Sigmoid colon (tissue), 7 donors: ENCODE results near the gene EVA1B. TPM values are rescaled to one million over a fixed set of nuclear protein-coding genes. Genes with fewer than 3 reads are reported as not detected.
A peak's percentile ranks its signal among the peaks of the same experiment; 100 is the strongest.

ENCODE experiments used
- DNase-seq: peaks from one replicate; pipeline ENCODE4 v3.0.0-alpha.2; 2019
- H3K27ac ChIP-seq, 4 donors: fragments of 200-600 bp; sonication (generic); one replicate each; pipeline ENCODE4 v1.5.1; 2016 to 2019; ENCODE audit warnings: mild to moderate bottlenecking in 1 of 4
- H3K27me3 ChIP-seq, 3 donors: fragments of 200-600 bp; sonication (generic); one replicate each; pipeline ENCODE4 v1.5.1; 2019; ENCODE audit warnings: mild to moderate bottlenecking in 1 of 3
- H3K36me3 ChIP-seq, 4 donors: fragments of 200-600 bp; sonication (generic); one replicate each; pipeline ENCODE4 v1.5.1; 2016 to 2019
- H3K4me1 ChIP-seq, 4 donors: fragments of 200-600 bp; sonication (generic); one replicate each; pipeline ENCODE4 v1.5.1; 2017 to 2019
- H3K4me3 ChIP-seq, 4 donors: fragments of 200-600 bp; sonication (generic); one replicate each; pipeline ENCODE4 v1.5.1; 2017 to 2019; ENCODE audit warnings: mild to moderate bottlenecking in 2 of 4, moderate library complexity in 1 of 4
- H3K9me3 ChIP-seq, 4 donors: fragments of 200-600 bp in 3 of 4; sonication (generic) in 3 of 4; one replicate each; pipeline versions ENCODE4 v1.5.1 to v1.6.1; 2013 to 2019
- CTCF ChIP-seq, 4 experiments: fragments of 450-650 bp in 3 of 4; fragments of 200-600 bp in 1 of 4; IDR thresholded peaks; one replicate each; pipeline ENCODE4 v1.5.1; 2016 to 2019; ENCODE audit warnings: antibody characterized with exemption in 4 of 4, mild to moderate bottlenecking in 3 of 4, moderate library complexity in 2 of 4
- EP300 ChIP-seq, 4 donors: sonication (generic); formaldehyde crosslinking; IDR thresholded peaks; one replicate each; pipeline ENCODE4 v1.6.1; 2017; ENCODE audit warnings: antibody characterized with exemption in 4 of 4
- POLR2A ChIP-seq, 2 donors: fragments of 450-650 bp; IDR thresholded peaks; one replicate each; pipeline ENCODE4 v1.6.1; 2016; ENCODE audit warnings: antibody characterized with exemption in 2 of 2, mild to moderate bottlenecking in 2 of 2, moderate library complexity in 2 of 2
- POLR2AphosphoS5 ChIP-seq, 4 donors: sonication (generic); formaldehyde crosslinking; IDR thresholded peaks; one replicate each; pipeline ENCODE4 v1.6.1; 2017; ENCODE audit warnings: antibody characterized with exemption in 4 of 4
- WGBS, 2 donors: extraction: QIAGEN DNeasy Blood & Tissue Kit; methylation state at CpG; one replicate each; pipeline ENCODE4 v1.1.7; 2013; 5-methylcytosine and 5-hydroxymethylcytosine counted together
- intact Hi-C: fragments of 100-400 bp; cut with DNase I; formaldehyde crosslinking; loops from one replicate; pipeline ENCODE4 v1.15.1; 2023
- polyA plus RNA-seq, 3 donors: library from polyadenylated mRNA; stranded (reverse); fragments of 200-250 nt; gene quantifications; one replicate each; pipeline ENCODE4 v1.2.3, GENCODE V29; 2013
- total RNA-seq, 4 donors: library from RNA; depleted of rRNA; stranded (reverse); fragments of >200 nt; gene quantifications; one replicate each; pipeline ENCODE4 v1.1.0, GENCODE V29; 2016
- donor health status: healthy with polysubstance abuse.
- donor health status: Bipolar disorder and iron deficiency.
- donor health status: healthy.

EVA1B gene
- total and polyA plus RNA-seq, 7 donors = 5.8 to 102 (median 46.7) TPM

GRCh38 chr1:36303650-36304360, 19.6 kb downstream of the EVA1B start:
- H3K4me3 ChIP-seq = no peak overlapping the region
- H3K4me1 ChIP-seq = peaks cover 2 to 25% (median 19%) of the 10 kb centered on the region in 4 donors
- H3K27ac ChIP-seq = no peak overlapping the region
- peaks cover 17 to 56% (median 49%) of the 10 kb centered on the region in 4 donors for H3K36me3 ChIP-seq
- peak; percentile 61 for DNase-seq
- intact Hi-C loops = no loop called here
- 93 to 95% methylated on average over 23 of the region's 23 CpGs for WGBS, 2 donors
- TF ChIP-seq EP300 (IDR thresholded peaks at IDR 0.05) = no peak
- TF ChIP-seq POLR2A (IDR thresholded peaks at IDR 0.05) = no peak
- TF ChIP-seq CTCF (IDR thresholded peaks at IDR 0.05) = no peak
- TF ChIP-seq POLR2AphosphoS5 (IDR thresholded peaks at IDR 0.05) = no peak
- H3K9me3 ChIP-seq = no peaks in the 10 kb centered on the region
- no peaks in the 10 kb centered on the region for H3K27me3 ChIP-seq

- Histone ChIP-seq H3K27ac (no peak overlapping the region), H3K4me1 (peaks cover 2 to 25% (median 19%) of the 10 kb centered on the region in 4 donors), H3K9me3 (no peaks in the 10 kb centered on the region), H3K27me3 (no peaks in the 10 kb centered on the region), H3K36me3 (peaks cover 22 to 62% (median 54%) of the 10 kb centered on the region in 4 donors), H3K4me3 (no peak overlapping the region)
- TF ChIP-seq CTCF (IDR thresholded peaks at IDR 0.05) = no peak
- no peak for TF ChIP-seq POLR2A (IDR thresholded peaks at IDR 0.05)
- no peak for TF ChIP-seq POLR2AphosphoS5 (IDR thresholded peaks at IDR 0.05)
- no peak for TF ChIP-seq EP300 (IDR thresholded peaks at IDR 0.05)
- intact Hi-C loops = no loop called here
- 81 to 83% methylated on average over 5 of the region's 5 CpGs for WGBS, 2 donors
- DNase-seq = no peak
These were observed 20.2 kb downstream of the EVA1B start for GRCh38 chr1:36303244-36303643.

GRCh38 chr1:36301220-36301619, 22.2 kb downstream of the EVA1B start:
- Histone ChIP-seq H3K9me3 (no peaks in the 10 kb centered on the region), H3K4me3 (no peak overlapping the region), H3K27ac (no peak overlapping the region), H3K36me3 (peaks cover 25 to 82% (median 67%) of the 10 kb centered on the region in 4 donors), H3K27me3 (no peaks in the 10 kb centered on the region), H3K4me1 (peaks cover 0 to 11% (median 9%) of the 10 kb centered on the region in 4 donors)
- WGBS, 2 donors = 51 to 85% methylated on average over 1 of the region's 1 CpG
- intact Hi-C loops = no loop called here
- TF ChIP-seq POLR2AphosphoS5 (IDR thresholded peaks at IDR 0.05) (no peak), CTCF (IDR thresholded peaks at IDR 0.05) (no peak), POLR2A (IDR thresholded peaks at IDR 0.05) (no peak), EP300 (IDR thresholded peaks at IDR 0.05) (no peak)
- no peak for DNase-seq

GRCh38 chr1:36300526-36300925, 22.9 kb downstream of the EVA1B start:
- Histone ChIP-seq H3K27ac (peak overlapping the region in 3 of 4 donors; percentile 4 to 28 (median 24)), H3K27me3 (no peaks in the 10 kb centered on the region), H3K4me1 (peaks cover 0 to 5% (median 2%) of the 10 kb centered on the region in 4 donors), H3K4me3 (no peak overlapping the region), H3K9me3 (no peaks in the 10 kb centered on the region), H3K36me3 (peaks cover 25 to 89% (median 68%) of the 10 kb centered on the region in 4 donors)
- intact Hi-C loops = no loop called here
- no peak for TF ChIP-seq POLR2AphosphoS5 (IDR thresholded peaks at IDR 0.05)
- no peak for TF ChIP-seq EP300 (IDR thresholded peaks at IDR 0.05)
- no peak for TF ChIP-seq CTCF (IDR thresholded peaks at IDR 0.05)
- no peak for TF ChIP-seq POLR2A (IDR thresholded peaks at IDR 0.05)
- WGBS, 2 donors = 91 to 98% methylated on average over 1 of the region's 1 CpG
- no peak for DNase-seq
